ENCODE results near the gene MED14.

The MED14 gene

GRCh38 chrX:40694802-40695201, 40.5 kb downstream of the MED14 start:
- DNase-seq = no peak
- Histone ChIP-seq H2BK120ac (ENCODE audit: low read depth, low read length) (no peak overlapping the region), H3K36me3 (ENCODE audit: control insufficient read depth, insufficient read depth, low read length) (no peaks in the 10 kb centered on the region), H3K23ac (ENCODE audit: low read length) (no peak overlapping the region), H2BK5ac (ENCODE audit: low read length) (no peak overlapping the region), H3K27ac (ENCODE audit: low read depth, low read length) (no peak overlapping the region), H2BK15ac (replicated peaks; ENCODE audit: low read depth) (no peak overlapping the region), H3K27me3 (ENCODE audit: insufficient read depth, low read length, poor library complexity) (no peaks in the 10 kb centered on the region), H3K18ac (ENCODE audit: low read length) (no peak overlapping the region), H2AK5ac (ENCODE audit: low read length) (no peak overlapping the region), H3K79me1 (ENCODE audit: low read length) (no peaks in the 10 kb centered on the region), H3K56ac (ENCODE audit: low read length) (no peak overlapping the region), H3K4ac (ENCODE audit: low read depth, low read length) (no peak overlapping the region), H4K8ac (ENCODE audit: low read depth, low read length) (no peak overlapping the region), H3K4me3 (ENCODE audit: low read length) (no peak overlapping the region), H3K79me2 (ENCODE audit: control insufficient read depth, insufficient read depth, low read length) (no peaks in the 10 kb centered on the region), H3K4me1 (ENCODE audit: control insufficient read depth, low read depth, low read length) (no peaks in the 10 kb centered on the region), H4K5ac (ENCODE audit: low read length) (no peak overlapping the region), H3K9ac (ENCODE audit: low read length) (no peak overlapping the region), H3K4me2 (ENCODE audit: low read length) (no peak overlapping the region)
- no CpG with 5 or more reads among the region's 1 CpG for WGBS (ENCODE audit: extremely low coverage, insufficient coverage, low lambda C conversion rate)

GRCh38 chrX:40688929-40689328, 46.4 kb downstream of the MED14 start:
- Histone ChIP-seq H3K27ac (ENCODE audit: low read depth, low read length) (no peak overlapping the region), H4K5ac (ENCODE audit: low read length) (no peak overlapping the region), H3K36me3 (ENCODE audit: control insufficient read depth, insufficient read depth, low read length) (no peaks in the 10 kb centered on the region), H2AK5ac (ENCODE audit: low read length) (no peak overlapping the region), H3K4me2 (ENCODE audit: low read length) (no peak overlapping the region), H3K4ac (ENCODE audit: low read depth, low read length) (no peak overlapping the region), H2BK5ac (ENCODE audit: low read length) (no peak overlapping the region), H2BK120ac (ENCODE audit: low read depth, low read length) (no peak overlapping the region), H3K79me1 (ENCODE audit: low read length) (no peaks in the 10 kb centered on the region), H2BK15ac (replicated peaks; ENCODE audit: low read depth) (no peak overlapping the region), H3K23ac (ENCODE audit: low read length) (no peak overlapping the region), H3K9ac (ENCODE audit: low read length) (no peak overlapping the region), H3K18ac (ENCODE audit: low read length) (no peak overlapping the region), H3K4me3 (ENCODE audit: low read length) (no peak overlapping the region), H4K8ac (ENCODE audit: low read depth, low read length) (no peak overlapping the region), H3K27me3 (ENCODE audit: insufficient read depth, low read length, poor library complexity) (no peaks in the 10 kb centered on the region), H3K56ac (ENCODE audit: low read length) (no peak overlapping the region), H3K4me1 (ENCODE audit: control insufficient read depth, low read depth, low read length) (no peaks in the 10 kb centered on the region), H3K79me2 (ENCODE audit: control insufficient read depth, insufficient read depth, low read length) (no peaks in the 10 kb centered on the region)
- DNase-seq = no peak

- no peak for DNase-seq
- no peaks in the 10 kb centered on the region for H3K79me2 ChIP-seq (ENCODE audit: control insufficient read depth, insufficient read depth, low read length)
- no peak overlapping the region for H2BK5ac ChIP-seq (ENCODE audit: low read length)
- no peak overlapping the region for H3K18ac ChIP-seq (ENCODE audit: low read length)
- H2AK5ac ChIP-seq (ENCODE audit: low read length) = no peak overlapping the region
- no peak overlapping the region for H3K9ac ChIP-seq (ENCODE audit: low read length)
- H4K5ac ChIP-seq (ENCODE audit: low read length) = no peak overlapping the region
- 100% methylated on average over 1 of the region's 3 CpGs for WGBS (ENCODE audit: extremely low coverage, insufficient coverage, low lambda C conversion rate)
- no peak overlapping the region for H2BK120ac ChIP-seq (ENCODE audit: low read depth, low read length)
- H3K79me1 ChIP-seq (ENCODE audit: low read length) = no peaks in the 10 kb centered on the region
- no peak overlapping the region for H3K4ac ChIP-seq (ENCODE audit: low read depth, low read length)
- no peaks in the 10 kb centered on the region for H3K36me3 ChIP-seq (ENCODE audit: control insufficient read depth, insufficient read depth, low read length)
- H3K27me3 ChIP-seq (ENCODE audit: insufficient read depth, low read length, poor library complexity) = no peaks in the 10 kb centered on the region
- no peak overlapping the region for H4K8ac ChIP-seq (ENCODE audit: low read depth, low read length)
- H3K23ac ChIP-seq (ENCODE audit: low read length) = no peak overlapping the region
- no peak overlapping the region for H2BK15ac ChIP-seq (replicated peaks; ENCODE audit: low read depth)
- no peak overlapping the region for H3K56ac ChIP-seq (ENCODE audit: low read length)
- no peaks in the 10 kb centered on the region for H3K4me1 ChIP-seq (ENCODE audit: control insufficient read depth, low read depth, low read length)
- H3K27ac ChIP-seq (ENCODE audit: low read depth, low read length) = no peak overlapping the region
- no peak overlapping the region for H3K4me2 ChIP-seq (ENCODE audit: low read length)
- no peak overlapping the region for H3K4me3 ChIP-seq (ENCODE audit: low read length)
Observed at GRCh38 chrX:40687169-40687568, 48.2 kb downstream of the MED14 start.

- H3K4me3 ChIP-seq (ENCODE audit: low read length) = no peak overlapping the region
- WGBS (ENCODE audit: extremely low coverage, insufficient coverage, low lambda C conversion rate) = no CpG with 5 or more reads among the region's 4 CpGs
- H3K79me1 ChIP-seq (ENCODE audit: low read length) = no peaks in the 10 kb centered on the region
- no peak overlapping the region for H2BK15ac ChIP-seq (replicated peaks; ENCODE audit: low read depth)
- no peak overlapping the region for H3K56ac ChIP-seq (ENCODE audit: low read length)
- no peaks in the 10 kb centered on the region for H3K27me3 ChIP-seq (ENCODE audit: insufficient read depth, low read length, poor library complexity)
- no peak overlapping the region for H4K8ac ChIP-seq (ENCODE audit: low read depth, low read length)
- H3K79me2 ChIP-seq (ENCODE audit: control insufficient read depth, insufficient read depth, low read length) = no peaks in the 10 kb centered on the region
- no peak overlapping the region for H2AK5ac ChIP-seq (ENCODE audit: low read length)
- H3K4me1 ChIP-seq (ENCODE audit: control insufficient read depth, low read depth, low read length) = no peaks in the 10 kb centered on the region
- no peak overlapping the region for H3K18ac ChIP-seq (ENCODE audit: low read length)
- peak; percentile 6 for DNase-seq
- no peak overlapping the region for H4K5ac ChIP-seq (ENCODE audit: low read length)
- no peak overlapping the region for H3K4me2 ChIP-seq (ENCODE audit: low read length)
- no peak overlapping the region for H2BK5ac ChIP-seq (ENCODE audit: low read length)
- no peak overlapping the region for H3K4ac ChIP-seq (ENCODE audit: low read depth, low read length)
- no peak overlapping the region for H3K23ac ChIP-seq (ENCODE audit: low read length)
- H2BK120ac ChIP-seq (ENCODE audit: low read depth, low read length) = no peak overlapping the region
- H3K27ac ChIP-seq (ENCODE audit: low read depth, low read length) = no peak overlapping the region
- no peaks in the 10 kb centered on the region for H3K36me3 ChIP-seq (ENCODE audit: control insufficient read depth, insufficient read depth, low read length)
- no peak overlapping the region for H3K9ac ChIP-seq (ENCODE audit: low read length)
Observed at GRCh38 chrX:40685362-40685918, 49.9 kb downstream of the MED14 start.

GRCh38 chrX:40684092-40684491, 51.2 kb downstream of the MED14 start:
- H3K27ac ChIP-seq (ENCODE audit: low read depth, low read length) = no peak overlapping the region
- no peaks in the 10 kb centered on the region for H3K4me1 ChIP-seq (ENCODE audit: control insufficient read depth, low read depth, low read length)
- no peaks in the 10 kb centered on the region for H3K36me3 ChIP-seq (ENCODE audit: control insufficient read depth, insufficient read depth, low read length)
- WGBS (ENCODE audit: extremely low coverage, insufficient coverage, low lambda C conversion rate) = no CpG with 5 or more reads among the region's 1 CpG
- H2BK15ac ChIP-seq (replicated peaks; ENCODE audit: low read depth) = no peak overlapping the region
- no peak overlapping the region for H3K9ac ChIP-seq (ENCODE audit: low read length)
- H3K79me1 ChIP-seq (ENCODE audit: low read length) = no peaks in the 10 kb centered on the region
- no peak overlapping the region for H3K23ac ChIP-seq (ENCODE audit: low read length)
- H3K56ac ChIP-seq (ENCODE audit: low read length) = no peak overlapping the region
- no peak overlapping the region for H3K18ac ChIP-seq (ENCODE audit: low read length)
- H3K27me3 ChIP-seq (ENCODE audit: insufficient read depth, low read length, poor library complexity) = no peaks in the 10 kb centered on the region
- no peak overlapping the region for H4K5ac ChIP-seq (ENCODE audit: low read length)
- H3K4me2 ChIP-seq (ENCODE audit: low read length) = no peak overlapping the region
- H2AK5ac ChIP-seq (ENCODE audit: low read length) = no peak overlapping the region
- no peak overlapping the region for H4K8ac ChIP-seq (ENCODE audit: low read depth, low read length)
- no peak overlapping the region for H3K4me3 ChIP-seq (ENCODE audit: low read length)
- peak; percentile 21 for DNase-seq
- no peaks in the 10 kb centered on the region for H3K79me2 ChIP-seq (ENCODE audit: control insufficient read depth, insufficient read depth, low read length)
- H3K4ac ChIP-seq (ENCODE audit: low read depth, low read length) = no peak overlapping the region
- H2BK120ac ChIP-seq (ENCODE audit: low read depth, low read length) = no peak overlapping the region
- H2BK5ac ChIP-seq (ENCODE audit: low read length) = no peak overlapping the region

GRCh38 chrX:40683245-40683644, 52.1 kb downstream of the MED14 start:
- Histone ChIP-seq H3K4me2 (ENCODE audit: low read length) (no peak overlapping the region), H4K8ac (ENCODE audit: low read depth, low read length) (no peak overlapping the region), H3K23ac (ENCODE audit: low read length) (no peak overlapping the region), H3K4ac (ENCODE audit: low read depth, low read length) (no peak overlapping the region), H3K79me1 (ENCODE audit: low read length) (no peaks in the 10 kb centered on the region), H3K4me1 (ENCODE audit: control insufficient read depth, low read depth, low read length) (no peaks in the 10 kb centered on the region), H3K9ac (ENCODE audit: low read length) (no peak overlapping the region), H4K5ac (ENCODE audit: low read length) (no peak overlapping the region), H3K27me3 (ENCODE audit: insufficient read depth, low read length, poor library complexity) (no peaks in the 10 kb centered on the region), H2BK120ac (ENCODE audit: low read depth, low read length) (no peak overlapping the region), H3K79me2 (ENCODE audit: control insufficient read depth, insufficient read depth, low read length) (no peaks in the 10 kb centered on the region), H3K36me3 (ENCODE audit: control insufficient read depth, insufficient read depth, low read length) (no peaks in the 10 kb centered on the region), H2AK5ac (ENCODE audit: low read length) (no peak overlapping the region), H3K56ac (ENCODE audit: low read length) (no peak overlapping the region), H3K18ac (ENCODE audit: low read length) (no peak overlapping the region), H2BK5ac (ENCODE audit: low read length) (no peak overlapping the region), H3K4me3 (ENCODE audit: low read length) (no peak overlapping the region), H3K27ac (ENCODE audit: low read depth, low read length) (no peak overlapping the region), H2BK15ac (replicated peaks; ENCODE audit: low read depth) (no peak overlapping the region)
- no peak for DNase-seq
- WGBS (ENCODE audit: extremely low coverage, insufficient coverage, low lambda C conversion rate) = no CpG with 5 or more reads among the region's 3 CpGs

Measured in mesendoderm (in vitro differentiated cells).